ENCODE results near the gene RAB22A. TPM values are rescaled to one million over a fixed set of nuclear protein-coding genes. Genes with fewer than 3 reads are reported as not detected.
A peak's percentile ranks its signal among the peaks of the same experiment; 100 is the strongest.

The RAB22A gene
- 10 to 100 TPM in 1 of 2 donors, 1 to 10 TPM in 1; 8.4 to 11.6 TPM for total RNA-seq
- 9.2 TPM for polyA plus RNA-seq (2013, experiment 1 of 2)
- polyA plus RNA-seq (2013, experiment 2 of 2), result 10.2 TPM
- long read RNA-seq, experiment 1, full-length matches to known transcripts, result 4 of 8 reads
- long read RNA-seq, experiment 1, partial matches to known transcripts, result 1 of 8 reads
- long read RNA-seq, experiment 1, other reads (novel, unspliced or antisense), result 3 of 8 reads
- long read RNA-seq, experiment 2, full-length matches to known transcripts, result 29 of 36 reads
- long read RNA-seq, experiment 2, partial matches to known transcripts, result 2 of 36 reads
- long read RNA-seq, experiment 2, other reads (novel, unspliced or antisense), result 5 of 36 reads
- long read RNA-seq, experiment 3, full-length matches to known transcripts, result 1 of 5 reads
- long read RNA-seq, experiment 3, partial matches to known transcripts, result 0 of 5 reads
- long read RNA-seq, experiment 3, other reads (novel, unspliced or antisense), result 4 of 5 reads
- long read RNA-seq, experiment 4, result 0 reads

GRCh38 chr20:58309591-58310290 lies at the start of gene RAB22A:
TSS of gene RAB22A (plus strand) at chr20:58309715. CDS start at chr20:58309977, 262 bp downstream.
- Histone ChIP-seq H3K9me3 (ENCODE audit: control insufficient read depth, low read length) (no peaks in the 10 kb centered on the region), H3K27ac (ENCODE audit: low read depth, low read length) (peak within 1 kb of the TSS; percentile 73), H3K36me3 (ENCODE audit: control insufficient read depth, insufficient read depth, low read length) (peaks cover 40% of the 10 kb centered on the region), H3K4me3 (ENCODE audit: low read length) (peak within 1 kb of the TSS; percentile 100), H3K27me3 (ENCODE audit: control insufficient read depth, insufficient read depth, low read length, poor library complexity, severe bottlenecking) (no peaks in the 10 kb centered on the region), H3K9ac (ENCODE audit: extremely low read depth, low read length, poor library complexity, severe bottlenecking) (peak within 1 kb of the TSS; percentile 73), H3K4me1 (ENCODE audit: control insufficient read depth, insufficient read depth, low read length) (peaks cover 2% of the 10 kb centered on the region)
- WGBS, 2 experiments (ENCODE audit: insufficient coverage in 1 of 2, insufficient read length in 1 of 2), result 0% methylated on average over 73 of the region's 73 CpGs; no CpG with 5 or more reads in 1 of the 2 experiments
- Mint-ChIP-seq H3K9me3 (no peaks in the 10 kb centered on the region), H3K27ac (peak within 1 kb of the TSS; percentile 88), H3K4me1 (peaks cover 18% of the 10 kb centered on the region), H3K4me3 (peak within 1 kb of the TSS; percentile 78), H3K36me3 (ENCODE audit: low read depth) (peaks cover 41% of the 10 kb centered on the region), H3K27me3 (ENCODE audit: insufficient read depth) (no peaks in the 10 kb centered on the region)
- no peak for TF ChIP-seq CTCF (conservative IDR thresholded peaks at IDR 0.05)
- DNase-seq, result peak; percentile 86

GRCh38 chr20:58260006-58260405 lies 49.5 kb upstream of the RAB22A start:
- Mint-ChIP-seq H3K4me1 (no peaks in the 10 kb centered on the region), H3K9me3 (no peaks in the 10 kb centered on the region), H3K27me3 (ENCODE audit: insufficient read depth) (no peaks in the 10 kb centered on the region), H3K4me3 (no peak overlapping the region), H3K36me3 (ENCODE audit: low read depth) (peaks cover 36% of the 10 kb centered on the region), H3K27ac (no peak overlapping the region)
- Histone ChIP-seq H3K27ac (ENCODE audit: low read depth, low read length) (no peak overlapping the region), H3K27me3 (ENCODE audit: control insufficient read depth, insufficient read depth, low read length, poor library complexity, severe bottlenecking) (no peaks in the 10 kb centered on the region), H3K4me1 (ENCODE audit: control insufficient read depth, insufficient read depth, low read length) (no peaks in the 10 kb centered on the region), H3K9ac (ENCODE audit: extremely low read depth, low read length, poor library complexity, severe bottlenecking) (no peak overlapping the region), H3K9me3 (ENCODE audit: control insufficient read depth, low read length) (peaks cover under 1% of the 10 kb centered on the region), H3K36me3 (ENCODE audit: control insufficient read depth, insufficient read depth, low read length) (peaks cover 43% of the 10 kb centered on the region), H3K4me3 (ENCODE audit: low read length) (no peak overlapping the region)
- DNase-seq, result no peak
- TF ChIP-seq CTCF (conservative IDR thresholded peaks at IDR 0.05), result no peak
- 92 to 100% methylated on average over 1 to 5 of the region's 5 CpGs for WGBS, 2 experiments (ENCODE audit: insufficient coverage in 1 of 2, insufficient read length in 1 of 2)

GRCh38 chr20:58261660-58262059 lies 47.9 kb upstream of the RAB22A start:
- no peak for DNase-seq
- Mint-ChIP-seq H3K9me3 (no peaks in the 10 kb centered on the region), H3K27me3 (ENCODE audit: insufficient read depth) (no peaks in the 10 kb centered on the region), H3K4me3 (no peak overlapping the region), H3K4me1 (no peaks in the 10 kb centered on the region), H3K36me3 (ENCODE audit: low read depth) (peaks cover 40% of the 10 kb centered on the region), H3K27ac (no peak overlapping the region)
- no peak overlapping the region for H3K4me3 ChIP-seq (ENCODE audit: low read length)
- TF ChIP-seq CTCF (conservative IDR thresholded peaks at IDR 0.05), result no peak
- H3K36me3 ChIP-seq (ENCODE audit: control insufficient read depth, insufficient read depth, low read length), result peaks cover 57% of the 10 kb centered on the region
- H3K9ac ChIP-seq (ENCODE audit: extremely low read depth, low read length, poor library complexity, severe bottlenecking), result no peak overlapping the region
- H3K27me3 ChIP-seq (ENCODE audit: control insufficient read depth, insufficient read depth, low read length, poor library complexity, severe bottlenecking), result no peaks in the 10 kb centered on the region
- no peaks in the 10 kb centered on the region for H3K4me1 ChIP-seq (ENCODE audit: control insufficient read depth, insufficient read depth, low read length)
- WGBS, 2 experiments (ENCODE audit: insufficient coverage in 1 of 2, insufficient read length in 1 of 2), result 100% methylated on average over 2 of the region's 3 CpGs; no CpG with 5 or more reads in 1 of the 2 experiments
- H3K9me3 ChIP-seq (ENCODE audit: control insufficient read depth, low read length), result no peaks in the 10 kb centered on the region
- no peak overlapping the region for H3K27ac ChIP-seq (ENCODE audit: low read depth, low read length)

All from endodermal cell (in vitro differentiated cells).